HG03378 (cell line): ENCODE measurements around the gene SPECC1.
"Not testable (repeated sequence)": the region's sequence is repeated elsewhere in the genome, so short reads cannot be mapped to it uniquely, and the experiment has no call there.

Source experiments
- ATAC-seq: cut with Tn5 transposase; IDR thresholded peaks from one replicate; pipeline ENCODE4 v1.9.1; 2021; ENCODE audit warnings: mild to moderate bottlenecking, moderate library complexity; ENCODE audit not compliant: unreplicated experiment

SPECC1 gene

DNA sequence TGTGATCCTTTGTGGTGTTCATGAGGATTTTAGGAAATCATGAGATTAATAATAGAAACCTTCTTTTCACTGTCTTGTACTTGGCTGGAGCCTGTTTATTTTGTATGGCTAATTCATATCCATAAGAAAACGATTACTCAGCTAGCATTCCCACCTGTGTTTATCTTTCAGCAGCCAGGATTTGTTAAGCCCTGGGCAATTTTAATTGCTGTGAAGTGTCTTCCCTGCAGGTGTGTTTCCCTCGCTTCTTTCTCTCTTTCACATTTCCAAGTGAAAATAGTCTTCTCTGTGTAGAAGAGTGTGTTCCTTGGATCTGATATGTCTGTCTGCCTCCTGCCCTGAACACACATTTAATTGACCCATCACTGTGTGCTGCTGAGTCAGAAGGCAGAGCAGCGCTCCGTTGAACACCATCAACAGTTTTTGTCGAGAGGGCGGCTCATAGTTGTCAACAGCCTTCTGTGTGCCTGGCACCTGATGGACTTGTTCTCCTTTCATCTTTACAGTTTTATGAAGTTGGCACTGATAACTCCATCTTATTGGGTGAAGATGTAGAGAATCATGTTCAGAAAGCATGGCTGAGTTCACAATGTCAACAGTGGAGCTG is 83.2 kb downstream of the SPECC1 start:
- no peak for ATAC-seq

DNA sequence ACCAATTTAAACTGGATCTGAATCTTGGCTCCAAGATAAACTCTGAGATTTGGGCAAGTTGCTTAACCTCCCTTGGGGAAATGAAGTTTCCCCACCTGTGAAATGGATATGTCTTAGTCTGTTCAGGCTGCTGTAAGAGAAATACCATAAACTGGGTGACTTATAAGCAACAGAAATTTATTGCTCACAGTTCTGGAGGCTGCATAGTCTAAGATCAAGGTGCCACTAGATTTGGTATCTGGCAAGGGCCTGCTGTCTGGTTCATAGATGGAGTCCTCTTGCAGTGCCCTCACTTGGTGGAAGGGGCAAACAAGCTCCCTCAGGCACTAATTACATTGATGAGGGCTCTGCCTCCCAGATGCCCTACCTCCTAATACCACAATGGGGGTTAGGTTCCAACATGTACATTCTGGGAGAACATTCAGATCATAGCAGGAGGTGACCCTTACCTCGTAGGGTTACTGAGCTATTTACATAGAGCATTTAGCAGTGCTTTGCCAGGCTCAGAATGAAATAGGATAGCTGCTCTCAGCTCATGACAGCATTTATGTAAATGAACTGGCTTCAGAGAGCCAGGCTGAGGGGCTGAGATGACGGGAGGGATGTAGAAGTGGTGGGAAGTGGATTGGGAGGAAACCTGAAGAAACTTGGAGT is 83.9 kb downstream of the SPECC1 start:
- ATAC-seq = no peak

DNA sequence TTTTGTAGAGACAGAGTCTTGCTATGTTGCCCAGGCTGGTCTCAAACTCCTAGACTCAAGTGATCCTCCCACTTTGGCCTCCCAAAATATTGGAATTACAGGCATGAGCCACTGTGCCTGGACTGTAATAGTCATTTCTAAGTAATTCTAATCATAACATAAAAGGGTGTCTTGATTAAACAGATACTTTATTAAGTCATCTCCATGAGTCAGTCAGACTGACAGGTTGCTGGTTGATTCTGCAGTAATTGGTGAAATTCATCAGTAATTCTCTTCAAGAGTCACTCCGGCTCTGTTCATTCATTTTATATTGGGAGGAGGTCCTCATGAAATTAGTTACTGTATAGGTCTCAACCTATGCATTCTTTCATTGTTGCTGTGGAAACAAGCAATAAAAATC is 85.6 kb downstream of the SPECC1 start:
- ATAC-seq = no peak

DNA sequence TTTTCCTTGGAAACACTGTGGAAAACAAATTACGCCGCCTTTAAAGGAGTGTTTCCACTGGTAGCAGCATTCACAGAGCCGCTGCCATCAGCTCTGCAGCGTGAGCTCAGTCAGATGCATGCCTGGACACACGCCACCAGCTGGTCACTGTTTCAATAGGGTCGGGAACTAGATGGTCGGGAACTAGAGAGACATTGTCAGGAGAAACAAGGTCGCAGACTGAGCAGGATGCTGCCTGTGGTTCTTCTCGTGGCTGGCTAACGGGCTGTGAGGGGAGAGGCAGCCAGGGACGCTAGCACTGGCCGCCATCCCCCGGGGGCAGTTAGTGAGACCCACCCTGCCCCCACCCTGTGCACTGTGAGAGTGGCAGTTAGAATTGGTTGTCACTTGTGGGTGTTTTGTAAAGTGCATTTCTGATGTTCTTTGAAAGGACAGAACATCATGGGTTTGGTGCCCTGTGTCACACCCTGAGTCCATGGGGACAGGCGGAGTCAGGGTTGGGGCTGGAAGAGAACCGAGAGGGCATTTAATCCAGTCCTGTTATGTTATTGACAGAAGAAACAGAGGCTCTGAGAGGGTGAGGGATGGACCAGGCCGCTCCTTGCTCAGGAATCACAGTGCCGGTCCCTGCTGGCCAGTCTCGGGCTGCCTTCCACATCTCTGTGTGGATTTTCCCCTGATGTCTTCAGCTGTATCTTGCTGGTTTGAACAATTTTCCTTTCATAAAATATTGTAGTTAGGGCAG is 86.3 kb downstream of the SPECC1 start:
- no peak for ATAC-seq

DNA sequence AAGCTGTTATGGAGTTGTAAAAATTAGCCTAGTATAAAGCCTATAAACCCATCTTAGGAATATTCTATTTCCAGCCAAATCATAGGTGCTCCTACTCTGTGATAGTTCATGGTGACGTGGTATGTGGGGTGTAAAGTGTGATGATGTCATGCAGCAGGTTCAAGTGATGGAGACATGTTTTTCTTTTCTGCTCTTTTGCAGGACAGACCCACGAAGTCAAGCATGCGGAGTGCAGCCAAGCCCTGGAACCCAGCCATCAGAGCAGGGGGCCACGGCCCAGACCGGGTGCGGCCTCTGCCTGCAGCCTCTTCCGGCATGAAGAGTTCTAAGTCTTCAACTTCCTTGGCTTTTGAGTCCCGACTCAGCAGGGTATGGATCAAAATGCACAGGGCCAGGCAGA is 87.3 kb downstream of the SPECC1 start:
- ATAC-seq = no peak

DNA sequence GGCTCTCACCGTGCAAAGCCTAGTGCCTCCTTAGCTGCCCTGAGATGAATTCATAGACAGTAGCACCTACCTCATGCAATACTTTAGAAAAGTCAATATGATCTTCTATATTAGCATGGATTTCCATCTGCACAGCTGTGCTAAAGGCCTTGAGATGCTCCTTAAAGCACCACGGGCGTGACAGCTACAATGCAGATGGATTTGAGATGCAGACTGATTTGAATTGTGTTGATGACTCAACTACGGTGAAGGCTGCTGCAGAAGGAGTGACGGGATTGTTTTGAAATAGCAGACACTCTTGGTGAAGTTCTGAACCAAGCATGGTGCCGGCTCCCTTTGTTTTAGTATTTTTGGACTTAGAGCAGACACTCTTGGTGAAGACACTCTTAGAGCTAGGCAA is 88.2 kb downstream of the SPECC1 start:
- ATAC-seq = no peak

DNA sequence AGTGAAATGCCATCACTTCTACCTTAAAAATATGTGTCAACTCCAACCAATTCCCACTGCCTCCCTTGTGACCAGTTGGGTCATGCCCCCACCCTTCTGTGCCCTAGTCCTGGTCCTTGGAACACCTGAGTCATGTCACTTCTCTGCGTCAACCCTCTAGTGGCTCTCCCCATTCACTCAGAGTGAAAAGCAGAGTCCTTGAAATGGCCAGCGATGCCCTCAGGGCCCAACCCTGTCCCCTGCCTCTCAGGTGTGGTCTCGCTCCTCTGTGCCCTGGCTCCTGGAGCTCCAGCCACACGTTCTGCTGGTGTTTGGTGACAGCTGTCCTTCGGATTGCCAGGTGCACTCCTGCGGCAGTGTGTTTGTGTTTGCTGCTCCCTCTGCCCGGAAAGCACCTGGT is 89.2 kb downstream of the SPECC1 start:
- no peak for ATAC-seq

DNA sequence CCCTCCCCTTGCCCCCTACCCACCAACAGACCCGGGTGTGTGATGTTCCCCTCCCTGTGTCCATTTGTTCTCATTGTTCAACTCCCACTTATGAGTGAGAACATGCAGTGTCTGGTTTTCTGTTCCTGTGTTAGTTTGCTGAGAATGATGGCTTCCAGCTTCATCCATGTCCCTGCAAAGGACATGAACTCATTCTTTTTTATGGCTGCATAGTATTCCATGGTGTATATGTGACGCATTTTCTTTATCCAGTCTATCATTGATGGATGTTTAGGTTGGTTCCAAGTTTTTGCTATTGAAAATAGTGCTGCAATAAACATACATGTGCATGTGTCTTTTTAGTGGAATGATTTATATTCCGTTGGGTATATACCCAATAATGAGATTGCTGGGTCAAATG is 91.6 kb downstream of the SPECC1 start:
- not testable (repeated sequence) for ATAC-seq

DNA sequence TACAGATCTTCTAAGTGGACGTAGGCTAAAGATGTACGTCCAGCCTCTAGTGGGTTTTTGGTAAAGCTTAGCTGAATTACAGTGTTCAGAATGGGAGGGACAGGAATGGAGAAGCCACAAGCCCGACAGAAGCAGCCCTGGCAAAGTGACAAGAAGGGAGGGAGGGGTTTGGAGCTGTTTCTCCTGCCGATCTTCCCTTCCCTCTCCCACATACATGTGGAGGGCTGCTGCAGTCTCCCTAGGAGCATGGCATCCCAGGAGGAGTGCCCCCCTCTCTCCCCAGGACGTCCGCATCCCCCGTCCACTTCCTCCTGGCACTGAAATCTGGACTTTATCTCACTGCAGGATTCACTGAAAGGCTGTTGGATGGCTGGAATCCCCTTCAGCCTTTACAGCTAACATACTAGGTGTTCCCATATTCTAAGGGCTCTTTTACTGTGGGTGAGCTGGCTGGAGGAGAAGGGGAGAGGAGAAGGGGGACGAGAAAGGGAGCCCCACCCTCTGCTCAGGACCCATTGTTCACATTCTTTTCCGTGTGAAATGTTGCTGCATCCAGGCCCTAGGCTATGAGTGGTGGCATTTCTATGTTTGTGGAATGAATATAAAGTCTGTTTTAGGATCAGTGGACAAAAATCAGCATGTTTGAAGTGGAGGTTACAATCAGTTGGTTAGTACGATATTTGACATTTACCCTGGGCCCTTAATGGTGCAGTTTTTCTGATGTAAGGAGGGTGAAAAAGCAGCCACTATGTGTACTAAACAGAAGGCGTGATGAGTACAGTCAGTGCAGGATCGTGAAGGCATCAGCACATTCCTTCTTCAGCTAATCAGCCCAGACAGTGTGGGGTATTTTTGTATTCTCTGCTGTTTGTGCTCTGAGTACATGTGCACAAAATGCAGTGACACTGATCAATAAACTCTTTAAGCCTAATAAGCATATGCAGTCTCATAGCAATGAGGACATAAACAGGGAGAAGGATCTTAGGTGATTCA is 94.6 kb downstream of the SPECC1 start:
- ATAC-seq = no peak

DNA sequence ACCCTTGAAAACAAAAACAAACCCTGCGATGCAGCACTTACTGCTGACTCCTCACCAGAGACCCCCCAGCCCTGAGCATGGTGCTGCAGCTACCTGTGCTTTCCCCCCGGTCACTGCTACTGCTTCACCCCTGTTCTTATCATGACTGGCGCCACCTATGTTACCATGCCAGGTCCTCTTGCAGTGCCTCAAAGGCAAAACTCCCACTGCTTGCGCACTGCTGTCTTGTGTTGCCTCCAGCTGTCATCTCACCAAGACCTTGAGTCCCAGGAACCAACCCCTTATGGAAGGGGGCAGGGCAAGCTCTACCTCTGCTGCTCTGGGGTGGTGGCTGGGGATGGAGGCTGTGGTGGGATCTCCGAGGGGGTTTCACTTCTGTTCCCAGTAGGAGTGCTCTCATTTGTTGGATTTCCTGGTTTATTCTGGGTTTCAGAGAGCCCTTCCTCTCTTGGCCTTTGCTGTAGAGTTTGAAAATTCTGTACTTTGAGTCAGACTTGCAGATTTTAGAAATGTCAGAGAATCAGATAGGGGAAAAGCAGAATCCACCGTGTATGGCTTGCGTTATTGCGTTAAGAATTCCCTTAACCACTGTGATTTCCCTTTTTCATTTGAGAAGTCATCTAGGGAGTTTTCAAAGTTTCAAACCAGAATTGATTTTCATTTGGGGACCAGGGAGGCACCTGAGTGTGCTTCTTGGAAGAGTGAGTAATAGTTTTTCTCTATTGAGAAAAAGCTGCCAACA is 96.6 kb downstream of the SPECC1 start:
- ATAC-seq = no peak

DNA sequence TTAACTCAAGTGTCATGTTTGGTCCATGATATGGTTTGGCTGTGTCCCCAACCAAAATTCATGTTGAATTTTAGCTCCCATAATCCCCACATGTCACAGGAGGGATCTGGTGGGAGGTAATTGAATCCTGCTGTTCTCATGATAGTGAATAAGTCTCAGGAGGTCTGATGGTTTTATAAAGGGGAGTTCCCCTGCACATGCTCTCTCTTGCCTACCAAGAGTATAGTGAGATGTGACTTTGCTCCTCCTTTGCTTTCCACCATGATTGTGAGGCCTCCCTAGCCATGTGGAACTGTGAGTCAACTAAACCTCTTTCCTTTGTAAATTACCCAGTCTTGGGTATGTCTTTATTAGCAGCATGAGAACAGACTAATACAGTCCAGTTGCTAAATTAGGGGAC is 97.3 kb downstream of the SPECC1 start:
- ATAC-seq = not testable (repeated sequence)

DNA sequence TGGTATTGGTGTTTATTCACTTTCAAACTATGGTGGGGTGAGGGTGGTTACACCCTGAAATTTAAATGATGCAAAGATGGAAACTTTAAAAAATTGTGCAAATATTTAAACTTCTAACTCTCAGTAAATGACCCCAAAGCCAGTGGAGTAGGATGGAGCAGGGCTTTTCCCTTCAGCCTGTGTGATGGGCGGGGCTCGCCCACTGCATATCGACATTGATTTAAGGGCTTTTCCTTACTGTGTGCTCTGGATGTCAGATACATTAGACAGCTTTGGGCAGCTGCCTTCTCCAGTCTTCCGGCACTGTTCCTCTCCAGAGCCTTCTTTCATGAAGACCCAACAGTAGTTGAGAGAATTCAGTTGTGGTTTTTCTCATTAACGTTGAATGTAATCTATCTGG is 99.9 kb downstream of the SPECC1 start:
- ATAC-seq = no peak

DNA sequence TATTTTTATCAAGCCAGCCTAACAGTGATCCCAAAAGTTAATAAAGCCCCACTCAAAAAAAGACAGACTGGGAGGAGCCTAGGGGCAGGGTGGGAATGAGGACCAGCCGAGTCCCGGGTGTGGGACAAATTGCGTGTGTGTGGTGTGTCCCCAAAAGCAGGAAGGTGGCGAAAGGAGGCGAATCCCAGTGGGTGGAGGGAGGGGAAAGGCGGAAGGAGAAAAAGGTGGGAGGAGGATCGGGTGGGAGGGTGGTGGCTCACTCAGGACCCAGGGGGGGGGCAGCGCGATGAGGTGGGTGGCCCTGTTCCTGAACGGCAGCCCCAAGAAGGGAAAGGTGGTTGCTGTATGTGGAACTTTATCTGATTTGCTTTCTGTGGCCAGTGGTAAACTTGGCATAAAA is 102.4 kb downstream of the SPECC1 start:
- no peak for ATAC-seq

DNA sequence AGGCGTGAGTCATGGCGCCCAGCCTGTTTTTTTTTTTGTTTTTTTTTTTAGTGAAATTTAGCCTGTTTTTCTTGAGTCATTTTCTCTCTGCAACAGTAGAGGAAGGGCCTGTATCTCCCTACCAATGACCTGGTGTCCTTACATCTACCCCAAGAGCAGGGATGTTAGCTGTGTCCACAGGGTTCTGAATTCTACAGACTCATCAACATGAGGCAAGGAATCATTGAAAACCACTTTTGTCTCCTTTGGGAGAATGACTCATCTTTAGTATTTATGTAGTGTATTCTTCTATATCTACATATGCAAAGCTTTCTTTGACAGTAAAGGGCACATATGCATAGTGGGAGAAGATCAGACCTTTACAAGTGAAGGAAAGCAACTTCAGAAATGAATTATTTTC is 105.3 kb downstream of the SPECC1 start:
- ATAC-seq = no peak

DNA sequence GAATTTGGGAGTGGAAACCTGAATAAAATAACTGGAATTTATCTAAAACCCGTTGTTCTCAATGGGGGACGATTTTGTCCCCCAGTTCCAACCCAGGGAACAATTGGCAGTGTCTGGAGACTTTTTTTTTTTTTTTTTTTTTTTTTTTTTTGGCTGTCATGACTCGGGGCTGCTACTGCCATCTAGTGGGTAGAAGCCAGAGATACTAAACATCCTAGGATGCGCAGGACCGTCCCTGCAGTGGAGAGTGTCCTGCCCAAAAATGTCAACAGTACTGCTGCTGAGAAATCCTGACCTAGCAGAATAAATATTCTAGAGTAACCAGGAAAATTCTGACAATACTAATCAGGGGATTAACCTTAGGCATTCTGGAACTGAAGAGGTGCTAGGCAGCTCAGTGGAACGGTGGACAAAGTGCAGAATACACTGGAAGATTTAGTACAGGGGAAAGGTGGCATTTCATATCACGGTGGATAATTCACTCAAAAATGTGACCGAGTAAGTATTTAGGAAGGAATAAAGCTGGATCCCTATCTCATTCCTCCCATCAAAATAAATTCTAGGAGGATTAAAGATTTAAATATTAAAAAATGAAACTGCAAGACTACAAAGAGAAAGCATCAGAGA is 107.6 kb downstream of the SPECC1 start:
- no peak for ATAC-seq

DNA sequence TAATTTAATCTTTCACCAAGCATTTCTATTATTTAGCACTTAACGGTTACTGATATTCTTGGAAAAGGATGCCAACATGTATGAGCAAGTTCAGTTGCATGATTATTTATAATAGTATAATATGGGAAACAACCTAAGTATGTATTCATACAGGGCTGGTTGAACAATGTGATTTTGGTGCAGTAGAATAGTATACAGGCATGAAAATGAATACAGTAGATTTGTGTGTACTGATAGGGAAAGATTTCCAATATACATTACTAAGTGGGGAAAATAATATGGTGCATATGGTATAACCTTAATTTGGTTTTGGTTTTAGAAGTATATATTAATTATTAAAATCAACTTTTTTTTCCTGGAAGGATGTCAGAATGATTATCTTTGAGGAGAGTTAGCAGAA is 109.1 kb downstream of the SPECC1 start:
- ATAC-seq = no peak

DNA sequence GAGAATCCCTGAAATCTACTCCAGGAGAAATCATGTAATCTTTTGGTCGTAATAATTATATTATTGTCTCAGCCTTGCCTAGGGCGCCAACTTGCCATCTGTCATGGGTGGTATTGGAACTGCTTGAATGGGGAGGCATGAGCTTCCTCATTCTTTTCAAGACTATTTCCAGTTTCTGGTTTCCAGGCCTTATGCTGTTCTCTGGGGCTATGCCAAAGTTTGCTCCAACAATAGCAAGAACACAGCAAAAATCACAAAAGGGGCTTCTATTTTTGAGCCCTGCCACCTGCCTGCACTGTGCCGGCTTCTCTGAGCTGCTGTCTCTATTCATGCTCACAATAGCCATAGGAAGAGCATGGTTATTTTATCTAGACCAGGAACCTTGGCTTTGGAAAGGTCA is 111.7 kb downstream of the SPECC1 start:
- no peak for ATAC-seq

DNA sequence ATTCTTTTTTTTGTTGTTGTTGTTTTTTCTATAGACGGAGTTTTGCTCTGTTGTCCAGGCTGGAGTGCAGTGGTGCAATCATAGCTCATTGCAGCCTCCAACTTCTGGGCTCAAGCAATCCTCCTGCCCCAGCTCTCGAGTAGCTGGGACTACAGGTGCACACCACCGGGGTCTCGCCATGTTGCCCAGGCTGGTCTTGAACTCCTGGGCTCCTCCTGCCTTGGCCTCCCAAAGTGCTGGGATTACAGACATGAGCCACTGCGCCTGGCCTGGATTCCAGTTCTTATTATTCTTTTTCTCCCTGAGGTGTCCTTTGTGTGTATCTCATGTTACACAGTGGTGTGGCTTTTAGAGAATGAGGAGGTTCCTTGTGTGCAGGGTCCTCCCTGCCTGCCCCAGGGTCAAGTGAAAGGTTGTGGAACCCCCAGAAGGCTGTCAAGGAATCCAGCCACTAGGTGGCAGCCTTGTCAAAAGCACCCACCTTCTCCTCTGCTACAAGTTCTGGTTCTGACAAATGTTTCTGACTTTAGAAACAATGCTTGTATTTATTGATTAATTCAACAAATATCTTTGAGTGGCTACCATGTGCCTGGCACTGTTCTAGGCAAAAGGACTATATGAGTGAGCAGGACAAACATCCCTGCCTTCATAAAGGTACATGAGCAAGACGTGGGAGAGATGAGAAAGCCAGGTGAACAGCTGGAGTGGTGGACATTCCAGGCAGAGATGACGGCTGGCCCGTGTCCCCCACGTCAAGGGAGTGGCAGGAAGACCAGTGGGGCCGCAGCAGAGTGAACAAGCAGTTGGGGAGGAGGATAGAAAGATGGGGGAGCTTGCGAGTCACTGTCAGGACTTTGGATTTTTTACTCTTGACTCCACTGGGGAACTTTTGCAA is 112.4 kb downstream of the SPECC1 start:
- no peak for ATAC-seq

DNA sequence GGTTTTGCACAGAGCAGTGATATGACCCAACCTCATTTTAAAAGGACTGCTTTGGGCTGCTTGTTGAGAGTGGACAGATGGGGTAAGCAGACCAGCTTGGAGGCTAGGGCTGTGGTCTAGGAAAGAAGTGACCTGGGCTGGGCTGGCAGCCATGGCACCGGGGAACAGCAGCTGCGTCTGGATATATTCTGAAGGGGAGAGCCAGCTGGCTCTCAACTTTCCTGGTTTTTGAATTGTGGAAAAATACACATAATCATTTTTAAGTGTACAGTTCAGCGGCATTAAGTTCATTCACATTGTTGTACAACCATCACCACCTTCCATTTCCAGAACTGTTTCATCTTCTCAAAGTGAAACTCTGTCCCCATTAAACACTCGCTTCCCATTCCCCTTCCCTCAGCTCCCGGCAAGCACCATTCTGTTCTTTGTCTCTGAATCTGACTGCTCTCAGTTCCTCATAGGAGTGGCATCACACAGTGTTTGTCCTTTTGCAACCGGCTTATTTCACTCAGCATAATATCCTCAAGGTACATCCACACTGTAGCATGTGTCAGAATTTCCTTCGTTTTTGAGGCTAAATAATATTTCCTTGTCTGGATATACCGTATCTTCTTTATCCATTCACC is 113.2 kb downstream of the SPECC1 start:
- no peak for ATAC-seq
